ENCODE results near the gene NTM. TPM values are rescaled to one million over a fixed set of nuclear protein-coding genes. Genes with fewer than 3 reads are reported as not detected.
A peak's percentile ranks its signal among the peaks of the same experiment; 100 is the strongest.

The NTM gene
- total RNA-seq, 4 donors from 2014 or later: 3.6 to 11.8 (median 7.8) TPM

DNA sequence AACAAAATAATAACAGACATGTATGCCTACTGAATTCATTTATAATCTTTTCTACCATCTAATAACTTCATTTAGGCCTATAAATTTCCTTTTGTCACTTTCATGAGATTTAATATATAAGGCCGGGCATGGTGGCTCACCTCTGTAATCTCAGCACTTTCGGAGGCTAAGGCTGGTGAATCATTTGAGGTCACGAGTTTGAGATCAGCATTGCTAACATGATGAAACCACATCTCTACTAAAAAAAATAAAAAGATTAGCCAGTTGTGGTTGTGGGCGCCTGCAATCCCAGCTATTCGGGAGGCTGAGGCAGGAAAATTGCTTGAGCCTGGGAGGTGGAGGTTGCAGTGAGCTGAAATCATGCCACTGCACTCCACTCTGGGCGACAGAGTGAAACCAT, 14.2 kb upstream of the NTM start:
- 86 to 89% methylated on average over 4 to 6 of the region's 6 CpGs for WGBS, 2 donors (ENCODE audit: low coverage in 1 of 2)
- Histone ChIP-seq H3K36me3 (no peaks in the 10 kb centered on the region), H3K4me3 (no peak overlapping the region), H3K27me3 (no peaks in the 10 kb centered on the region), H3K27ac (no peak overlapping the region), H3K4me1 (no peaks in the 10 kb centered on the region), H3K9me3 (no peaks in the 10 kb centered on the region)
- TF ChIP-seq POLR2AphosphoS5 (IDR thresholded peaks at IDR 0.05) (no peak), POLR2A (IDR thresholded peaks at IDR 0.05) (no peak), EP300 (IDR thresholded peaks at IDR 0.05) (no peak)
- TF ChIP-seq, protein P1, sequence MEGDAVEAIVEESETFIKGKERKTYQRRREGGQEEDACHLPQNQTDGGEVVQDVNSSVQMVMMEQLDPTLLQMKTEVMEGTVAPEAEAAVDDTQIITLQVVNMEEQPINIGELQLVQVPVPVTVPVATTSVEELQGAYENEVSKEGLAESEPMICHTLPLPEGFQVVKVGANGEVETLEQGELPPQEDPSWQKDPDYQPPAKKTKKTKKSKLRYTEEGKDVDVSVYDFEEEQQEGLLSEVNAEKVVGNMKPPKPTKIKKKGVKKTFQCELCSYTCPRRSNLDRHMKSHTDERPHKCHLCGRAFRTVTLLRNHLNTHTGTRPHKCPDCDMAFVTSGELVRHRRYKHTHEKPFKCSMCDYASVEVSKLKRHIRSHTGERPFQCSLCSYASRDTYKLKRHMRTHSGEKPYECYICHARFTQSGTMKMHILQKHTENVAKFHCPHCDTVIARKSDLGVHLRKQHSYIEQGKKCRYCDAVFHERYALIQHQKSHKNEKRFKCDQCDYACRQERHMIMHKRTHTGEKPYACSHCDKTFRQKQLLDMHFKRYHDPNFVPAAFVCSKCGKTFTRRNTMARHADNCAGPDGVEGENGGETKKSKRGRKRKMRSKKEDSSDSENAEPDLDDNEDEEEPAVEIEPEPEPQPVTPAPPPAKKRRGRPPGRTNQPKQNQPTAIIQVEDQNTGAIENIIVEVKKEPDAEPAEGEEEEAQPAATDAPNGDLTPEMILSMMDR (IDR thresholded peaks at IDR 0.05): no peak
- no peak for ATAC-seq

DNA sequence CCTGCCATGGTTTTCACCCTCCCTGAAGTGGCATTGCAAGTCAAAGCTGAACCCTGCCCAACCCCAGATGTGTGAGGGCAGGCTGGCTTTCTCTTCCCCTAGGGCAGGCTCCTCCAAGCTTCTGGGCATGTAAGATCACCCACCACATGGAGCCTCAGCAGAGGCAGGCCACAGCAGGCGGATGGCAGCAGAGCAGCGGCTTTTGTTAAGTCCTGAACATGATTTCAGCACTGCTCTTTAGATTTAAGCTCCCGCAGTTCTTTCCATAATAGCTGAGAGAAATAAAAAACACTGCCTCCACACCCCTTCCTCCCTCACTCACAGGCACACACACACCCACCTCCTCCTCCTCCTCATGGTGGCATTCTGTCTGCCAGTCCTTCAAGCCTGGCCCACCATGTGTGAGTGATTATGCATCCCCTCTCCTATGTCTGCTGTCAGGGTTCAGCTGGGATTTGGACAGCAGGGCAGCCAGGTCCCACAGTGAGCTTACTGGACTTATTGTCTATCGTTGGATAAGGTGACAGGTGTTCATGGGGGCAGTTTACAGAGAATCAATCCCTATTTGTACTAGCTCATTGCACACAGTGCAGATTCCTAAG, 5.0 kb upstream of the NTM start:
- H3K27ac ChIP-seq: no peak overlapping the region
- WGBS, 2 donors (ENCODE audit: low coverage in 1 of 2): 43 to 86% methylated on average over 1 of the region's 4 CpGs
- no peaks in the 10 kb centered on the region for H3K36me3 ChIP-seq
- H3K27me3 ChIP-seq: peaks cover 4% of the 10 kb centered on the region
- TF ChIP-seq POLR2A (IDR thresholded peaks at IDR 0.05) (no peak), EP300 (IDR thresholded peaks at IDR 0.05) (no peak), POLR2AphosphoS5 (IDR thresholded peaks at IDR 0.05) (no peak)
- TF ChIP-seq, protein P1 (IDR thresholded peaks at IDR 0.05): no peak
- H3K4me3 ChIP-seq: no peak overlapping the region
- no peak for ATAC-seq
- no peaks in the 10 kb centered on the region for H3K9me3 ChIP-seq
- no peaks in the 10 kb centered on the region for H3K4me1 ChIP-seq

DNA sequence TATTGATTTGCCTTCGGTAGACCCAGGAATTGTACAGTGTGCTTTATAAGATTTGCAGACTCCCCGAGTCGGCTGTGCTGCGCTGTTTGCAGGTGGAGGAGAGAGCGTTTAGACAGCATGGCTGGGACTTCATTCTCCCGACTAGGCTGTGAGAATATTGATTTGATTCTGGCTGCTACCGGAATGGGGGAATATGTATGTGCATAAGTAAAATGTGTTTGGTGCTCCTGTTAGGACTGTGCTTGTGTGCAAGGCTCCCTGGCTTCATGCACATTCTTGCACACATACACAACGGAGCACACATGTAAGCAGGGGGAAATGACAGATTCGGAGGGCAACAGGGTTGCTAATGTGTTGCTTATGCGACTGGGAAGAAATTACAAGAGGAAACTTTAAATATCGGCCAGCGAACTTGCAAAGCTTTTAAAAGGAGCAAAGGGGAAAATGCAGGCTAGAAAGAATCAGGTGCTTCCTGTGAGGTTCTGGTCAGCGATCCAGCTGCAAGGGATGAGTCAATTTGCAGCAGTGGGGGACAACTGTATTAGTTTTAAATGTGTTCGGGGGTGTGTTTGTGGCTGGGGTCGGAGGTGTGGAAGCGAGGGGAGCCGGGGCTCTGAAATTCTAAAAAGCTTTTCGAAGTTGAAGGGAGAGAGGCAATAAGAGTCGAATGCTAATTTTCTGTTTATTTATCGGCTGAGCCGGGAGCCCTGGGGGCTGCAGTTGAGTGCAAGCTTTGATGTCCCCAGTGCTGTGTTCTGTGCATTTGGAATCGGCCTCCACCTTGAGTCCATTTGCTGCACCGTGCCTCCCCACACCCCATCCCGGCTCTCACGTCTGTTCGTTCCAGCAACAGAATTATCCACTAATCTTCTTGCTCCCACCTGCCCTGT, 731 bp downstream of the NTM start:
- WGBS, 2 donors (ENCODE audit: low coverage in 1 of 2): 11 to 12% methylated on average over 24 to 26 of the region's 26 CpGs
- H3K4me1 ChIP-seq: peaks cover 0 to 13% (median 0%) of the 10 kb centered on the region in 3 donors
- no peaks in the 10 kb centered on the region for H3K9me3 ChIP-seq
- TF ChIP-seq, protein P1 (IDR thresholded peaks at IDR 0.05): no peak
- TF ChIP-seq POLR2AphosphoS5 (IDR thresholded peaks at IDR 0.05) (no peak), EP300 (IDR thresholded peaks at IDR 0.05) (no peak), POLR2A (IDR thresholded peaks at IDR 0.05) (no peak)
- H3K27ac ChIP-seq: no peak overlapping the region
- H3K27me3 ChIP-seq: peaks cover 54% of the 10 kb centered on the region
- ATAC-seq: no peak
- H3K36me3 ChIP-seq: no peaks in the 10 kb centered on the region
- peak overlapping the region in 1 of 2 donors; percentile 27 for H3K4me3 ChIP-seq

- H3K4me1 ChIP-seq: peaks cover 0 to 13% (median 0%) of the 10 kb centered on the region in 3 donors
- WGBS, 2 donors (ENCODE audit: low coverage in 1 of 2): 0% methylated on average over 3 of the region's 7 CpGs; no CpG with 5 or more reads in 1 of the 2 donors
- H3K27me3 ChIP-seq: peaks cover 56% of the 10 kb centered on the region
- TF ChIP-seq, protein P1 (IDR thresholded peaks at IDR 0.05): no peak
- TF ChIP-seq POLR2AphosphoS5 (IDR thresholded peaks at IDR 0.05) (no peak), POLR2A (IDR thresholded peaks at IDR 0.05) (no peak), EP300 (IDR thresholded peaks at IDR 0.05) (no peak)
- H3K9me3 ChIP-seq: no peaks in the 10 kb centered on the region
- H3K27ac ChIP-seq: no peak overlapping the region
- no peaks in the 10 kb centered on the region for H3K36me3 ChIP-seq
- peak overlapping the region in 1 of 2 donors; percentile 27 for H3K4me3 ChIP-seq
- no peak for ATAC-seq
Observed at GRCh38 chr11:131371791-131372104, 1.3 kb downstream of the NTM start.
